Brain pericyte (primary cell): Measurements from ENCODE around the gene SLC27A4.

Source experiments
- DNase-seq: peaks from one replicate; pipeline ENCODE4 v3.0.0-alpha.2; 2012; ENCODE audit warnings: low read depth, low spot score

SLC27A4 gene

GRCh38 chr9:128365525-128365924, 25.2 kb downstream of the SLC27A4 start:
- no peak for DNase-seq

DNA sequence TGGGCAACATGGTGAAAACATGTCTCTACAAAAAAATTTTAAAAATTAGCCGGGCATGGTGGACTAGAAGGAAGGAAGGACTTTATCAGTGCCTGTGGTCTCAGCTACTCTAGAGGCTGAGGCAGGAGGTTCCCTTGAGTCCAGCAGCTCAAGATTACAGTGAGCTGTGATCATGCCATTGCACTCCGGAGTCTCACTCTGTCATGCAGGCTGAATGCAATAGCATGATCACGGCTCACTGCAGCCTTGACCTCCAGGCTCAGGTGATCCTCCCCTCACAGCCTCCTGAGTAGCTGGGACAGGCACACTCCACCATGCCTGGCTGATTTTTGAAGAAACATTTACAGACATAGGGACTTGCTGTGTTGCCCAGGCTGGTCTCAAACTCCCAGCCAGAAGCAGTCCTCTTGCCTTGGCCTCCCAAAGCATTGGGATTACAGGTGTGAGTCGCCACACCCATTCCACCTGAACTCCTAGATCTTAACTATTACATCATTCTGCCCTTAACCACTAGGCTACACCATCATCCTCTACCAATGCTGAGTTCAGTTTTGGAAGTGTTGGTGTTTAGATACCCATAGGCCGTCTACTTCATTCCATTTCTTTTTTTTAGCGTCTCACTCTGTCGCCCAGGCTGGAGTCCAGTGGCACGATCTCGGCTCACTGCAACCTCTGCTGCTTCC, 28.8 kb downstream of the SLC27A4 start:
- no peak for DNase-seq

- no peak for DNase-seq
Observed at GRCh38 chr9:128370367-128370751, 30.0 kb downstream of the SLC27A4 start.

GRCh38 chr9:128370752-128371629, 30.7 kb downstream of the SLC27A4 start, which contains the start of gene URM1:
TSS of gene URM1 (plus strand) at chr9:128371374. CDS start at chr9:128371381, 7 bp downstream.
- DNase-seq = peak; percentile 84

DNA sequence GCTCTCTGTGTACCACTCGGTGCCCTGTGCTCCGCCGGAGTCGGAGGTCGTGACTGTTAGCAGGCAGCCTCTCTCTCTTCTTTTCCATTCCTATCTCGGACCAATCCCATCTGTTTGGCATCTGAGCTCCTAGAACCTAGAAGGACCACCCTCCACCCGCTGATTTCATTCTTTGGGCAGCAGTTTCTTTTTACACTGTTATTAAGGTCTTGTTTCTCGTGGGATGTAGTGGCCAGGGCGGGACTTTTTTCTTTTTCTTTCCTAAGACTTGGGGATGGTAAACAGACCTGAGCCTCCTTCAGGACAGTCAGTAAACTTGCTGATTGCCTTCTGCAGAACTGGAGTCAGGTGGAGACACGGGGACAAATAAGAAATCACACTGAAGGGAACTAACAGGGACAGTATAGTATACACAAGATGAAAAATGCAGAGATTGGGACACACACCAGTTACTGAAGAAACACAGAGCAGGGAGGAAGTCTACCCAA, 31.3 kb downstream of the SLC27A4 start:
- no peak for DNase-seq

- no peak for DNase-seq
Observed at GRCh38 chr9:128372188-128372641, 31.9 kb downstream of the SLC27A4 start.

- DNase-seq = no peak
Observed at GRCh38 chr9:128372784-128373183, 32.5 kb downstream of the SLC27A4 start.

- DNase-seq = no peak
Observed at GRCh38 chr9:128374221-128374675, 33.9 kb downstream of the SLC27A4 start.

- no peak for DNase-seq
Observed at GRCh38 chr9:128375865-128376264, 35.5 kb downstream of the SLC27A4 start.

DNA sequence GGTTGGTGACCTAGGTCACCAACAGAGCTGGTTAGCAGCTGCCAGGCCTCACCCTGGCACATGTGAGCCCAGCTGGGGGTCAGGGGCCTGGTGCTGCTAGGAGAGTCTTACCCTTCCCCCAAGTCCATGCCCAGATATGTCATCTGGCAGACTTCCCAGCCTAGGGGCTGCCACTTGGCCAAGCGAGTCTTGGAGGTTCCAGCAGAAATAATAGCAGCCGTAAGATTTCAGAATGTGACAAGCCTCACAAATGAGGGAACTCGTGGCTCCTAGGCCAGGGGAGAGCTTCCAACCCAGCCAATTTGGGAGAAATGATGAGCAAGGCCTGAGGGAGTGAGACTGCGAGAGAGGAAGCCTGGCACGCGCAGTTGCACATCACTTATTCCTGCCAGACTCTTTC, 41.9 kb downstream of the SLC27A4 start:
- no peak for DNase-seq

- DNase-seq = no peak
Observed at GRCh38 chr9:128383007-128383753, 42.9 kb downstream of the SLC27A4 start.

- no peak for DNase-seq
Observed at GRCh38 chr9:128383791-128384190, 43.5 kb downstream of the SLC27A4 start.

DNA sequence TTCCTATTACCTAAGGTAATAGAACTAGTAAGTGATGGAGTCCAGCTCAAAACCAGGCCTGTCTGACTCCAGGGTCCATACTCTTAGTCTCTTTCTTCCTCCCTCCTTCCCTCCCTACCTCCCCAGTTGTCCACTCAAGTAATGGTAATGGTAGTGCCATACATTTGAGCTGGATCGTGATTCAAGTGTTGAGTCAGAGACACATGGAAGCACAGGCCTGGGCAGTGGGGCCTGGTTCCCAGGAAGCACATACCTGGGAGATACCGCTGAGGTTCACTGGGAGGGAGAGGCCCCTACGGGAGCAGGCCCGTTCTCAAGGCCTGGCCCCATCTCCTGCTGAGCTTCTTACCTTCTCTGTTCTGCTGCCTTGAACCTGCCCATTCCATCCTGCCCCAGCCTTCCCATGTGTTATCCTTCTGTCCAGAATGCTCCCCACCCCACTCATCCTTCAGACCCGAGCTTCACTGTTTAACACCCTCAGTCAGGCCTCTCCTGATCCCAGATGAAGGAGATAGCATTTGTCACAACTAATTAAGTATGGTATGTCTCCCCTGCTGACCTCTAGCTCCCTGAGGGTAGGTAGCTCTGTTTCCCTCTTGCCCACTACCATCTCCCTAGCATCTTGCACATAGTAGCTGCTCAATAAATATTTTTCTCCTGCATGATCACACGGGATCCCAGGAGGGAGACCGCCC, 44.6 kb downstream of the SLC27A4 start:
- no peak for DNase-seq

- DNase-seq = no peak
Observed at GRCh38 chr9:128385496-128386460, 45.5 kb downstream of the SLC27A4 start.

DNA sequence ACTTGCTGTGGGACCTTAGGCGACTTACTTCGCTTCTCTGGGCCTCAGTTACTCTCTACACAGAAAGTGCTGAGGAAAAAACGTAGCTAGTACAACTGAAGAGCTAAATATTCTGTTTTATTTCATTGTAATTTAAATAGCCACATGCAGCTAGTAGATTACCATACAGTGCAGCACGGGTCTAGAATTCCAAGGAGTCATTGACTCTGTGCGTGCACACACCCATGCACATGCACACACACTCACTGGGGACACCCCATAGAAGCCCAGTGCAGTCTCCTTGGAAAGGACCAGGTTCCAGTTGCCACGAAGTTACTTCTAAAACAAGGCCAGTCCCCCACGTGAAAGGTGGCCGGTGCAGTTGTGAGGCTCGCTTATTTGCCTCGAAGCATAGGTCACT, 47.8 kb downstream of the SLC27A4 start:
- DNase-seq = no peak

DNA sequence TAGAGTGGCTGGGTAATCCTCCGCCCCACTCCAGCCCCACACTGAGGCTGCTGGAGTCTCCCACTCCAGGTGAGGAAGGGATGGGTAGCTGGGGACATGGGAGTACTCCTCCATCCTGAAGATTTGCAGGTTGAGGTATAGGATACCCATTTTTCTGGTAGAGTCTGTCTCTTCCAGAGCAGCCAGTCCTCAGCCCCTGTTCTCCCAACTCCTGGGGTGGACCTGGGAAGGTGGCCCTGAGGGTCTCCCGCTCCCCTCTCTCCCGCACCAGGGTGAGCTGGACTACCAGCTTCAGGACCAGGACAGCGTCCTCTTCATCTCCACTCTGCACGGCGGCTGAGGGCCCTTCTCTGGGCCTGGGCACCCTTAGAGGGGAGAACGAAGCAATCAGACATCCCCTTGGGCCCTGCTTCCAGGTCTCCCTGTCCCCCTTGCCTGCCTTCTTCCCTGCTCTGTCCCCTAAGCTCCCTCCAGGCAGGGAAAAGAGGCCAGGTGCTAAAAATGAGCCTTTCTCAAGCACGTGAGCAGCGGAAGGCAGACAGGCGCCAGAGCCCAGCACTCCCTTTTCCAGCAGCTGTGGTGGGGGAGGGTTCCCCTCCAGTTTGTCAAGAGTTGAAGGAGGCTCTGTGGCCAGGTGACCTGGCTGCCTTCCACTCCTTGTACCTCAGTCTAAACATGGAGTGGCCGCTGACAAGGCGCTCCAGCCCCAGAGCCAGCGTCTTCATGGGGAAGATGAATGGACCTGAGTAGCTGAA, 49.2 kb downstream of the SLC27A4 start:
- DNase-seq = no peak

GRCh38 chr9:128390150-128390812, 50.0 kb downstream of the SLC27A4 start:
- DNase-seq = no peak

DNA sequence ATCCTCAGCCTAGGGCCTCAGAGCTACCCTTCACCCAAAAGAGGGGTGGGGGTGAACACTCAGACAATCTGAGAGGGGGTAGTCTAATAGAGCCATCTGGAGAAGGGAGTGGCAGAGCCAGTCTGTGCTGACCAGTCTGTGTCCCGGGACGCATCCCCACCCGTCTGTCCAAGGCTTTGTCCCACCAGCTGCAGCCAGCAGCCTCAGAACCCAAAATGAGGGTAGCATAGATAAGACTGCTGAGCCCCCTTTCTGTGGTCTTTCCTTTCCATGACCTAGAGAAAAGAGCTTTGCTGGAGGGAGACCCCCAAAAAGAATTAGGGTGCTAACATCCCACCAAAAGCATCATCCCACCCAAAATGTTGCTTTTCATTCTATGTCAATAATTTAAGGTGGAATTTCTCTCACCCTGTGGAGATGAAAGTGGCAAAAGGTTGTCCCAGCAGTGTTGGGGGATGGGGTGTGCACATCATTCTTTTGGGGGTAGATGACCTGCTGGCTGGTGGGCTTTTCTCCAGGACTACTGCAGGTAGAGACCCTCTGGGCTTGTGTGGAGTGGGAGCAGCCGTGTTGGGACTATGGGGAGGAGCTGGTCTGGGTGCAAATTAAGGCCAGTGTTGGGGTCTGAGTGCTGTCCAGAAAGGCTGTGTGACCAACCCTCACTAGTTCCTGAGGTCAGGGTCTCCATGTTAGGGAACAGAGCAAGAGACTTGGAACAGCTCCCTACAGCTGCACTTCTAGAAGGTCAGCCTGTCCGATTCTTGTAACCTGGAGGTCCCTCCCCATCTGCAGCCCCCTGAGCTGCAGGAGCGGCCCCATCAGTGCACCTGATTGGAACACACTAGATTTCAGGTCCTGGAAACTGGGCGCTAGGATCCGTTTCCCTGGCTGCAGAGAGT, 50.7 kb downstream of the SLC27A4 start:
- DNase-seq = no peak
